Fibroblast of lung (primary cell): Measurements from ENCODE around the gene IL6R. TPM values are rescaled to one million over a fixed set of nuclear protein-coding genes. Genes with fewer than 3 reads are reported as not detected.

Experiments
- DNase-seq, 2 donors: peaks; one replicate each; pipeline versions ENCODE4 v3.0.0 to v3.0.0-alpha.2; 2010; ENCODE audit warnings: low read depth in 2 of 2
- H2AFZ ChIP-seq: 2 replicates; pipeline ENCODE4 v1.5.1; 2012; ENCODE audit warnings: low read length, control low read depth, inconsistent platforms
- H3K27ac ChIP-seq: 2 replicates; pipeline ENCODE4 v1.5.1; 2011; ENCODE audit warnings: low read length, control low read depth; ENCODE audit not compliant: insufficient read depth
- H3K27me3 ChIP-seq: 2 replicates; pipeline ENCODE4 v1.5.1; 2011; ENCODE audit warnings: mild to moderate bottlenecking, low read length; ENCODE audit not compliant: control insufficient read depth, insufficient read depth
- H3K36me3 ChIP-seq: 2 replicates; pipeline ENCODE4 v1.5.1; 2011; ENCODE audit warnings: low read length; ENCODE audit not compliant: control insufficient read depth, insufficient read depth
- H3K4me1 ChIP-seq: 2 replicates; pipeline ENCODE4 v1.5.1; 2011; ENCODE audit warnings: low read length; ENCODE audit not compliant: control insufficient read depth, insufficient read depth; ENCODE audit errors: extremely low read depth
- H3K4me2 ChIP-seq: 2 replicates; pipeline ENCODE4 v1.5.1; 2011; ENCODE audit warnings: low read length, control low read depth; ENCODE audit not compliant: insufficient read depth; ENCODE audit errors: extremely low read depth
- H3K4me3 ChIP-seq, 4 experiments: fragments of 200-600 bp in 1 of 4; sonication (generic) in 1 of 4; replicated peaks in 1 of 4; 2 replicates each; pipeline ENCODE4 v1.5.1; 2011 to 2016; ENCODE audit warnings: low read length in 4 of 4, low read depth in 3 of 4, mild to moderate bottlenecking in 3 of 4, control low read depth in 2 of 4, inconsistent platforms in 1 of 4, mixed read lengths in 1 of 4; ENCODE audit not compliant: insufficient read depth in 1 of 4; ENCODE audit errors: control extremely low read depth in 1 of 4
- H3K79me2 ChIP-seq: 2 replicates; pipeline ENCODE4 v1.5.1; 2012; ENCODE audit warnings: mild to moderate bottlenecking, low read length, inconsistent platforms; ENCODE audit not compliant: control insufficient read depth, insufficient read depth
- H3K9ac ChIP-seq: 2 replicates; pipeline ENCODE4 v1.5.1; 2011; ENCODE audit warnings: mild to moderate bottlenecking, low read length, control low read depth; ENCODE audit not compliant: insufficient read depth
- H3K9me3 ChIP-seq: 2 replicates; pipeline ENCODE4 v1.5.1; 2012; ENCODE audit warnings: low read depth, low read length; ENCODE audit not compliant: control insufficient read depth, insufficient read depth
- H4K20me1 ChIP-seq: 2 replicates; pipeline ENCODE4 v1.5.1; 2011; ENCODE audit warnings: low read length; ENCODE audit not compliant: control insufficient read depth, insufficient read depth; ENCODE audit errors: extremely low read depth
- EZH2 ChIP-seq: IDR thresholded peaks from 2 replicates; pipeline ENCODE4 v1.5.1; 2012; ENCODE audit warnings: low read length, control low read depth, mild to moderate bottlenecking; ENCODE audit errors: missing control alignments
- polyA plus RNA-seq, 2 donors: library from polyadenylated mRNA; depleted of rRNA in 1 of 2; stranded (reverse) in 1 of 2; unstranded in 1 of 2; fragments of >200 nt; gene quantifications; 2 replicates each; pipeline ENCODE4 v1.2.1, GENCODE V29; 2011 to 2012; ENCODE audit warnings: missing spikeins in 1 of 2
- total RNA-seq: library from RNA; depleted of rRNA; stranded (reverse); fragments of >200 nt; gene quantifications from 2 replicates; pipeline ENCODE4 v1.2.1, GENCODE V29; 2014
- TF ChIP-seq, protein P1 (sequence below), 2 donors: IDR thresholded peaks in 1 of 2; conservative IDR thresholded peaks in 1 of 2; 1 replicate in 1 of 2; 2 replicates in 1 of 2; pipeline ENCODE4 v1.5.1; 2011 to 2012; ENCODE audit warnings: low read length in 2 of 2, control low read depth in 1 of 2, inconsistent platforms in 1 of 2, low read depth in 1 of 2, mild to moderate bottlenecking in 1 of 2

IL6R gene
- total and polyA plus RNA-seq, 2 donors (not counting 1 experiment from before 2014, with no cell fraction given) = 21.0 to 22.7 TPM

DNA sequence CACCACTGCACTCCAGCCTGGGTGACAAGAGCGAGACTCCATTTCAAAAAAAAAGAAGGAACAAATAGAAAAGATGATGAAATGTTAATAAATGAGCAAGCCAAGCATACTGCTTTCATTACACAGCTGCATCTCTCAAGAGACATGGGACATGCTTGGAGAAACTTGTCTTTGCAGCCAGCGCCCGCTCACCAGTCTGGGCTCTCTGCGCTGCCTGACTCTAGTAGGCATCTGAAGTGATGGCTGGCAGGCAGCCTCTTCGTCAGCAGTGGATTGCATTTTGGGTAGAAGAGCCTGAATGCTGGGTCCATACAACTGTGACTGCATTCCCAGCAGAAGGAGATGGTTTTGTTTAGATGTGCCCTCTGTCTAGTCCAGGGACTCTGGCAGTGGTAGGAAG is 48.0 kb downstream of the IL6R start:
- Histone ChIP-seq H4K20me1 (no peaks in the 10 kb centered on the region), H3K79me2 (no peaks in the 10 kb centered on the region), H3K27ac (peak overlapping the region; percentile 8), H3K36me3 (peaks cover 7% of the 10 kb centered on the region), H3K4me3 (no peak overlapping the region), H2AFZ (no peak overlapping the region), H3K9me3 (no peaks in the 10 kb centered on the region), H3K9ac (no peak overlapping the region), H3K27me3 (no peaks in the 10 kb centered on the region), H3K4me2 (peak overlapping the region; percentile 4), H3K4me1 (peaks cover 8% of the 10 kb centered on the region)
- no peak for TF ChIP-seq EZH2
- TF ChIP-seq, protein P1, sequence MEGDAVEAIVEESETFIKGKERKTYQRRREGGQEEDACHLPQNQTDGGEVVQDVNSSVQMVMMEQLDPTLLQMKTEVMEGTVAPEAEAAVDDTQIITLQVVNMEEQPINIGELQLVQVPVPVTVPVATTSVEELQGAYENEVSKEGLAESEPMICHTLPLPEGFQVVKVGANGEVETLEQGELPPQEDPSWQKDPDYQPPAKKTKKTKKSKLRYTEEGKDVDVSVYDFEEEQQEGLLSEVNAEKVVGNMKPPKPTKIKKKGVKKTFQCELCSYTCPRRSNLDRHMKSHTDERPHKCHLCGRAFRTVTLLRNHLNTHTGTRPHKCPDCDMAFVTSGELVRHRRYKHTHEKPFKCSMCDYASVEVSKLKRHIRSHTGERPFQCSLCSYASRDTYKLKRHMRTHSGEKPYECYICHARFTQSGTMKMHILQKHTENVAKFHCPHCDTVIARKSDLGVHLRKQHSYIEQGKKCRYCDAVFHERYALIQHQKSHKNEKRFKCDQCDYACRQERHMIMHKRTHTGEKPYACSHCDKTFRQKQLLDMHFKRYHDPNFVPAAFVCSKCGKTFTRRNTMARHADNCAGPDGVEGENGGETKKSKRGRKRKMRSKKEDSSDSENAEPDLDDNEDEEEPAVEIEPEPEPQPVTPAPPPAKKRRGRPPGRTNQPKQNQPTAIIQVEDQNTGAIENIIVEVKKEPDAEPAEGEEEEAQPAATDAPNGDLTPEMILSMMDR (conservative IDR thresholded peaks at IDR 0.05 in 1 of 2, IDR thresholded peaks at IDR 0.05 in 1 of 2; ENCODE audit: low read depth in 1 of 2, low read length in 2 of 2) = no peak
- DNase-seq = no peak

- DNase-seq = peak; percentile 73 to 74
- Histone ChIP-seq H3K9me3 (no peaks in the 10 kb centered on the region), H3K9ac (no peak overlapping the region), H3K79me2 (no peaks in the 10 kb centered on the region), H3K27me3 (no peaks in the 10 kb centered on the region), H4K20me1 (no peaks in the 10 kb centered on the region), H3K4me1 (peaks cover 5% of the 10 kb centered on the region), H3K4me3 (no peak overlapping the region), H3K4me2 (peak overlapping the region; percentile 4), H2AFZ (no peak overlapping the region), H3K27ac (peak overlapping the region; percentile 8), H3K36me3 (peaks cover 5% of the 10 kb centered on the region)
- TF ChIP-seq EZH2 = no peak
- TF ChIP-seq, protein P1 (conservative IDR thresholded peaks at IDR 0.05 in 1 of 2, IDR thresholded peaks at IDR 0.05 in 1 of 2; ENCODE audit: low read depth in 1 of 2, low read length in 2 of 2) = no peak
Measured at GRCh38 chr1:154453574-154454352, 48.6 kb downstream of the IL6R start.

GRCh38 chr1:154454386-154455120 is 49.4 kb downstream of the IL6R start:
- no peak for TF ChIP-seq EZH2
- TF ChIP-seq, protein P1 (conservative IDR thresholded peaks at IDR 0.05 in 1 of 2, IDR thresholded peaks at IDR 0.05 in 1 of 2; ENCODE audit: low read depth in 1 of 2, low read length in 2 of 2) = no peak
- no peak overlapping the region for H3K9ac ChIP-seq
- no peak overlapping the region for H3K4me2 ChIP-seq
- peaks cover 5% of the 10 kb centered on the region for H3K4me1 ChIP-seq
- H3K36me3 ChIP-seq = peaks cover 5% of the 10 kb centered on the region
- no peaks in the 10 kb centered on the region for H4K20me1 ChIP-seq
- H3K27ac ChIP-seq = no peak overlapping the region
- no peaks in the 10 kb centered on the region for H3K27me3 ChIP-seq
- DNase-seq = no peak
- no peaks in the 10 kb centered on the region for H3K79me2 ChIP-seq
- no peaks in the 10 kb centered on the region for H3K9me3 ChIP-seq
- H3K4me3 ChIP-seq = no peak overlapping the region
- H2AFZ ChIP-seq = no peak overlapping the region
